Mononuclear cell (primary cell): ENCODE measurements around the gene PPARA. TPM values are rescaled to one million over a fixed set of nuclear protein-coding genes. Genes with fewer than 3 reads are reported as not detected.

ENCODE experiments used
- H3K27me3 ChIP-seq: 2 replicates; pipeline ENCODE4 v1.6.0; 2011; ENCODE audit warnings: low read length, control low read depth; ENCODE audit not compliant: insufficient read depth
- H3K4me1 ChIP-seq: 2 replicates; pipeline ENCODE4 v1.5.1; 2011; ENCODE audit warnings: mild to moderate bottlenecking, low read length, control low read depth; ENCODE audit not compliant: insufficient read depth
- H3K4me3 ChIP-seq: 2 replicates; pipeline ENCODE4 v1.5.1; 2011; ENCODE audit warnings: mild to moderate bottlenecking, low read length, moderate library complexity
- H3K9me3 ChIP-seq: 2 replicates; pipeline ENCODE4 v1.5.1; 2011; ENCODE audit warnings: low read depth, mild to moderate bottlenecking, control low read depth, low read length
- total RNA-seq: library from RNA; depleted of rRNA; stranded (reverse); fragments of >200 nt; gene quantifications from one replicate; pipeline ENCODE4 v1.2.3, GENCODE V29; 2012

PPARA gene
- total RNA-seq, 1 donor, result 5.1 TPM

DNA sequence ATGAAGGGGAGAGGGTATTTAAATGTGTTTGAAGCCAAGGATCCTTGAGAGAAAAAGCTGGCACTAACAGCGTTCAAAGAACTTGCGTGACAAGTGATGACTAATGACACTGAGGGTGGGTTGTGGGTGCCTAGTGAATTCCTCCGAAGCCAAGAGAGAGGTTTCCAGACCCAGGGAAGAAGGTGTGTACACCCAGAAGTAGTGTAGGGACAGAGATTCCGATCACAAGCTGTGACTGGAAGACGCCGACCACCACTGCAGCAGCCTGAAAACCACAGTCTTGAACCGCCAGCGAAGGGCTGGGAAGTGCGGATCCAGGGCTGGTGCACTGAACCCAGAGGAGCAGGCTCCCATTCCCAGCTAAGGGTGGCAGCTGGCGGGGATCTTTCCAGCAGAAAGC is 9.5 kb downstream of the PPARA start:
- Histone ChIP-seq H3K9me3 (no peaks in the 10 kb centered on the region), H3K27me3 (no peaks in the 10 kb centered on the region), H3K4me3 (no peak overlapping the region), H3K4me1 (no peaks in the 10 kb centered on the region)

GRCh38 chr22:46162285-46162684 is 12.0 kb downstream of the PPARA start:
- no peak overlapping the region for H3K4me3 ChIP-seq
- no peaks in the 10 kb centered on the region for H3K9me3 ChIP-seq
- H3K4me1 ChIP-seq, result no peaks in the 10 kb centered on the region
- no peaks in the 10 kb centered on the region for H3K27me3 ChIP-seq

DNA sequence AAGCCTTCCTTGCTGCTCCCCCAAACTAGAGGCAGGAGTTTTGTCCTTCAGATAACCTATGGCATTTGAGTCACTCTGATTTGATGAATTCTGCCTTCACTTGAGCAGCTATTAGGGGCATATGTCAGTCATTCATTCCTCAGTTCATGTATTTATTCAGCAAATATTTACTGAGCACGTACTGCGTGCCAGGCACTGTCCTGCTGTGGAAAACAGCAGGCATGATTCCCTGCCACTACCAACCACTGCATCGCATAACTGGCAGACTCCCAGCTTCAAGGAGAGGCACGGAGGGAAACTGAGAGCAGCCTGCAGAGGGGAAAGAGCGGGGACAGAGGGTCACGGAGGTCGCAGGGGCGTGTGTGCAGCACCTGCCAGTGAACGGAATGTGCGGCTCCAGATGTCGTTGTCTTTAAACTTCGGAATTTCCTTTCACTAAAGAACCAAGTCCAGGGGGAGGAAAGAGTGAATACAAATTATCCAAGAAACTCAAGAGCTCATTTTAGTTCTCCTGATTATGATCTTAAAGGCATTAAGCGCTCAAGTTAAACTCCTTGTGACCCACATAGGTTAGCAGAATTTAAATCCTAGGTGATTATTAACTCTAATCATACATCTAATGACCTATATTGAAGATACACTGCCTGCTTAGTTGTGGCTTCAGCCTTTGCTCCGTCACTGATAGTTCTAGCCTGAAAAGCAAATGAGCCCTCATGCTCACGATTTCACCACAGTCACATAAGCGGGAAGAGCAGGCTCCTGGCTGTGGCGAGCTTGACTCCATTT is 12.6 kb downstream of the PPARA start:
- no peaks in the 10 kb centered on the region for H3K27me3 ChIP-seq
- no peaks in the 10 kb centered on the region for H3K9me3 ChIP-seq
- H3K4me1 ChIP-seq, result no peaks in the 10 kb centered on the region

DNA sequence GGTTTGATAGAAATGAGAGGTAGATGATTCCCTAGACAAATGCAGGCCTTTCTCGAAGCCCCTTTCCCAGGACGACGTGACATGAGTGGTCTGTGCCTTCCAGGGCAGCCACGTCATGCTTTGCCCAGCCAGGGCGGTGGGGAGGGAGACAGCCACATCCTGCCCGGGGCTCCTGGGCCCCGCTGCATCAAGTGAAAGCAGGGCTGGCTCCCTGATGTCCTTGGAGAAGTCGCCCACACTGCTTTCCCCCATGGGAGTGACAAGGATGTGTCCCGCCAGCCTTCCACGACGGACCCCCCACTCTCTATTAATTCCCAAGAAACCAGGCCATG is 13.2 kb downstream of the PPARA start:
- Histone ChIP-seq H3K4me3 (no peak overlapping the region), H3K9me3 (no peaks in the 10 kb centered on the region), H3K27me3 (no peaks in the 10 kb centered on the region), H3K4me1 (no peaks in the 10 kb centered on the region)

More for the DNA sequence above, 12.6 kb downstream of the PPARA start:
- H3K4me3 ChIP-seq, result no peak overlapping the region

DNA sequence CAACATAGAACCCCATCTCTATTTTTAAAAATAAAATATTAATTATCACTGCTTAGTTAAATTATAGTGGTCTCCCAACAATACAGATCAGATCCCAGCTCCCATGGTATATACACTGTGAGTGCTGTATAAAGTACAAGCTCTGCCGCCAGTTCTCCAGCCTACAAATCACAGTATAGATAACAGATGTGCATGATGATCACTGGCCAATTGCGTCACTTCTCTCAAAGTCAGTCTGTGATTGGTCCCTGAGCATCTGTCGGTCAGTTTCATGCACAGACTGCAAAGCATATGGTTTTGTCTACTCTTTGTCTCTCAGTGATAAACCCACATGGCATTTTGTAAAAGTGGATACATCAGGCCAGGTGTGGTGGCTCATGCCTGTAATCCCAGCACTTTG is 15.7 kb downstream of the PPARA start:
- Histone ChIP-seq H3K9me3 (no peaks in the 10 kb centered on the region), H3K27me3 (no peaks in the 10 kb centered on the region), H3K4me1 (no peaks in the 10 kb centered on the region), H3K4me3 (no peak overlapping the region)

GRCh38 chr22:46169628-46170027 is 19.3 kb downstream of the PPARA start:
- Histone ChIP-seq H3K4me1 (no peaks in the 10 kb centered on the region), H3K27me3 (no peaks in the 10 kb centered on the region), H3K9me3 (no peaks in the 10 kb centered on the region), H3K4me3 (no peak overlapping the region)

GRCh38 chr22:46171940-46172339 is 21.6 kb downstream of the PPARA start:
- no peaks in the 10 kb centered on the region for H3K9me3 ChIP-seq
- H3K4me1 ChIP-seq, result no peaks in the 10 kb centered on the region
- H3K27me3 ChIP-seq, result no peaks in the 10 kb centered on the region
- no peak overlapping the region for H3K4me3 ChIP-seq

GRCh38 chr22:46172522-46173110 is 22.3 kb downstream of the PPARA start:
- H3K4me1 ChIP-seq, result no peaks in the 10 kb centered on the region
- no peaks in the 10 kb centered on the region for H3K9me3 ChIP-seq

DNA sequence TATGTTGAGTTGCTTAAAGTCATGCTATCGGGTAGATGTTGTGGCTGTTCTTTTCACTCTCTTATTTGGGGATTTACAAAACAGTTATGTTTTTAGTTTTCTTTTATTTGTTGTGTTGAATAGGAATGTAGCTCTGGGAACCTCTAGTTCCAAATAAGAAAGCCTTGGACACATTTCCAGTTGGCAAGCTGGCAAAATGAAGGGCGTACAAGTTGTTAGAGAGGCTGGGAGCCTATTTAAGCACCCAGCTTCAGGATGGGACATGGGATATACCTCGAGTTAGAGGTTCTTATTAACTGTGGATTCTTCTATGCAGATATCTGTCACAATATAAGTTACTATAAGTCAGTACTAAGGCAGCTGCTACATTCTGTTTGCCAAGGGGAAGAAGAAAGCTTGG is 22.8 kb downstream of the PPARA start:
- no peaks in the 10 kb centered on the region for H3K4me1 ChIP-seq
- no peaks in the 10 kb centered on the region for H3K9me3 ChIP-seq
- H3K4me3 ChIP-seq, result no peak overlapping the region
- no peaks in the 10 kb centered on the region for H3K27me3 ChIP-seq

More at GRCh38 chr22:46172522-46173110, 22.3 kb downstream of the PPARA start:
- H3K27me3 ChIP-seq, result no peaks in the 10 kb centered on the region
- no peak overlapping the region for H3K4me3 ChIP-seq

DNA sequence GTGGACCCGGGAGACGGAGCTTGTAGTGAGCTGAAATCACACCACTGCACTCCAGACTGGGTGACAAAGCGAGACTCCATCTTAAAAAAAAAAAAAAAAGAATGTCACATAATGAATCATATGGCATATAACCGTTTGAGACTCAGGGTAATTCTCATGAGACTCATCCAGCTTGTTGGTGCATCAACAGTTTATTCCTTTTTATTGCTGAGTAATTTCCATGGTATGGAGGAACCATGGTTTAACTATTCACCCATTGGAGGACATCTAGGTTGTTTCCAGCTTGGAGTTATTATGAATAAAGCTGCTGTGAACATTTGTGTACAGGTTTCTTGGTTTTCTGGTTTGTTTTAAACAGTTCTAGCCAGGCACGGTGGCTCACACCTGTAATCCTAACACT is 25.3 kb downstream of the PPARA start:
- Histone ChIP-seq H3K4me3 (no peak overlapping the region), H3K27me3 (no peaks in the 10 kb centered on the region), H3K9me3 (peaks cover 22% of the 10 kb centered on the region), H3K4me1 (no peaks in the 10 kb centered on the region)

DNA sequence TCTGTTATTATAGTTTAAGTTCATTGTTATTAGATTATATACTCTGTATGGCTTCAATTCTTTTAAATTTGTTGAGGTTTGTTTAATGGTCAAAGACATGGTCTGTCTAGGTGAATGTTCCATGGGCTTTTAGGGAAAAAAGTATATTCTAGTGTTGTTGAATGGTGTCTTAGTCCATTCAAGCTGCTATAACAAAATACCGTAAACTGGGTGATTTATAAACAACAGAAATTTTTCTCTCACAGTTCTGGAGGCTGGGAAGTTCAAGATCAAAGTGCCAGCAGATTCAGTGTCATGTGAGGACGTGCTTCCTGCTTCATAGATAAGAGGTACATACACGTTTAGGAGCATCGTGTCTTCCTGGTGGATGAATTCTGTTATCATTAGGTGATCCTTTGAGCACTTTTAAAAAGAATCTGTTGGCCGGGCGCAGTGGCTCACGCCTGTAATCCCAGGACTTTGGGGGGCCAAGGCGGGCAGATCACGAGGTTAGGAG is 26.2 kb downstream of the PPARA start:
- peaks cover 26% of the 10 kb centered on the region for H3K9me3 ChIP-seq
- no peaks in the 10 kb centered on the region for H3K27me3 ChIP-seq
- no peak overlapping the region for H3K4me3 ChIP-seq
- H3K4me1 ChIP-seq, result no peaks in the 10 kb centered on the region

DNA sequence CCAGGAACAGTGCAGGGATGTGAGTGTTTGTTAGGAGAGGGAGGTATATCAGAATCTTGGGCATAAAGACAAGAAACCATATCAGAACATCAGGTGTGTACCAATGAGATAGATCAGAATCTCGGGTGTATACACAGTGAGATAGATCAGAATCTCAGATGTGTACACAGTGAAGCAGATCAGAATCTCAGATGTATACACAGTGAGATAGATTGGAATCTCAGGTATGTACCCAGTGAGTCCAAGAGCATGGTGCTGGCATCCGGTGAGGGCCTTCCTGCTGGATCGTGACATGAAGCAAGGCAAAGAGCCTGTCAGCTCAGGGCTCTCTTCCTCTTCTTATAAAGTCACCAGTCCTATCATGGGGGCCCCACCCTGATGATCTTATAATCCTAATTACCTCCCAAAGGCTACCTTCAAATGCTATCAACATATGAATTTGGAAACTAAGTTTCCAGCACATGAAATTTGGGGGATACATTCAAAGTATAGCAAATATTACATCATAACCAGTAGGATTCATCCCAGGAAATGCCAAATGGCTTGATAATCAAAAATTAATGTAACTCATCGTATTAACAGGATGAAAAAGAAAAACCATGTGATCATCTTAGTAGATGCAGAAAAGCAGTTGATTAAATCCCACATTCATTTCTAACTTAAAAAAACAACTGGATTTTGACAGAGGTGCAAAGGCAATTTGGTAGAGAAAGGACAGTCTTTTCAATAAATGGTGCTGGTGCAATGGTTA is 28.6 kb downstream of the PPARA start:
- H3K9me3 ChIP-seq, result peaks cover 26% of the 10 kb centered on the region
- H3K27me3 ChIP-seq, result no peaks in the 10 kb centered on the region
- no peaks in the 10 kb centered on the region for H3K4me1 ChIP-seq
- H3K4me3 ChIP-seq, result no peak overlapping the region

- Histone ChIP-seq H3K4me3 (no peak overlapping the region), H3K9me3 (peaks cover 26% of the 10 kb centered on the region), H3K27me3 (no peaks in the 10 kb centered on the region), H3K4me1 (no peaks in the 10 kb centered on the region)
Observed at GRCh38 chr22:46179748-46180147, 29.4 kb downstream of the PPARA start.

- H3K4me1 ChIP-seq, result no peaks in the 10 kb centered on the region
- no peak overlapping the region for H3K4me3 ChIP-seq
- H3K27me3 ChIP-seq, result no peaks in the 10 kb centered on the region
- peaks cover 26% of the 10 kb centered on the region for H3K9me3 ChIP-seq
Observed at GRCh38 chr22:46180370-46181137, 30.2 kb downstream of the PPARA start.

DNA sequence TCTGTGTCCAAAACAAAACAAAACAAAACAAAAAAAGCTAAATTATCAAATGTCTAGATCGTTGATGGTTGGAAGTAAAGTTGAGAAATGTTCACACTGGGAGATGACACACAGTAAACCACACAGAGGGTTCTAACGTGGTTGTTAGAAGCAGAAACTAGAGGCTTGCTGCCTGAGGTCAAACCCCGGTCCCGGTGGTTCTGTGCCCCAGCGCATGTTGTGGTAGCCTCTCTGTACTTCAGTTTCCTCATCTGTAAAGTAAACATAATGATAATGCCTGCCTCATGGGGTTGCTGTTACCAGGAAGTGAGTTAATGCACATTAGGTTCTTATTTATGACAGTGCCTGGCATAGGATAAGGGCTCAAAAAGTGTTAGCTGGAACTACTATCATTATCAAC is 33.4 kb downstream of the PPARA start:
- no peaks in the 10 kb centered on the region for H3K27me3 ChIP-seq
- H3K9me3 ChIP-seq, result peaks cover 22% of the 10 kb centered on the region
- no peaks in the 10 kb centered on the region for H3K4me1 ChIP-seq
- H3K4me3 ChIP-seq, result no peak overlapping the region
